Mesenteric fat pad (tissue), 1 donor: ENCODE results near the gene HOXC10. TPM values are rescaled to one million over a fixed set of nuclear protein-coding genes. Genes with fewer than 3 reads are reported as not detected.

Source experiments
- DNase-seq: peaks from one replicate; pipeline ENCODE4 v3.0.0-alpha.2; 2020; ENCODE audit warnings: low spot score
- total RNA-seq: library from RNA; stranded (reverse); fragmentation: NEBNext Ultra II Directional; extraction: Animal tissue kit (Norgen Biotek cat#: 25700); gene quantifications from one replicate; pipeline ENCODE4 v1.2.1, GENCODE V29; 2021
- donor health status: DM: yes; HTN: yes; CAD: no.

Gene HOXC10
- total RNA-seq, 1 donor from 2014 or later, result 0.16 TPM

- DNase-seq, result no peak
Observed at GRCh38 chr12:53989227-53990113, 4.5 kb downstream of the HOXC10 start.

GRCh38 chr12:53990311-53991076 lies 5.5 kb downstream of the HOXC10 start:
- DNase-seq, result no peak

GRCh38 chr12:53991077-53991460 lies 6.1 kb downstream of the HOXC10 start:
- DNase-seq, result no peak

GRCh38 chr12:53992377-53992889 lies 7.5 kb downstream of the HOXC10 start:
- DNase-seq, result no peak

GRCh38 chr12:53993162-53994008 lies 8.4 kb downstream of the HOXC10 start:
- no peak for DNase-seq

- DNase-seq, result no peak
Observed at GRCh38 chr12:53994009-53994263, 9.0 kb downstream of the HOXC10 start.

GRCh38 chr12:53994264-53995001 lies 9.5 kb downstream of the HOXC10 start:
- no peak for DNase-seq

- DNase-seq, result no peak
Observed at GRCh38 chr12:53995002-53995377, 10.0 kb downstream of the HOXC10 start.

- DNase-seq, result no peak
Observed at GRCh38 chr12:53995378-53996239, 10.7 kb downstream of the HOXC10 start.

GRCh38 chr12:53996240-53997203 lies 11.6 kb downstream of the HOXC10 start:
- DNase-seq, result no peak

GRCh38 chr12:53997204-53998109 lies 12.5 kb downstream of the HOXC10 start:
- DNase-seq, result no peak

GRCh38 chr12:53998110-53998899 lies 13.4 kb downstream of the HOXC10 start:
- no peak for DNase-seq

GRCh38 chr12:53998900-53999236 lies 13.9 kb downstream of the HOXC10 start:
- no peak for DNase-seq

- no peak for DNase-seq
Observed at GRCh38 chr12:53999559-54000115, 14.7 kb downstream of the HOXC10 start.

- no peak for DNase-seq
Observed at GRCh38 chr12:54000116-54001114, 15.5 kb downstream of the HOXC10 start, which contains the start of gene HOXC9. TSS of gene HOXC9 (plus strand) at chr12:54000161. CDS start at chr12:54000189, 28 bp downstream.
